Measurements from ENCODE around the gene HPSE2.
"Not testable (repeated sequence)": the region's sequence is repeated elsewhere in the genome, so short reads cannot be mapped to it uniquely, and the experiment has no call there.

The HPSE2 gene

DNA sequence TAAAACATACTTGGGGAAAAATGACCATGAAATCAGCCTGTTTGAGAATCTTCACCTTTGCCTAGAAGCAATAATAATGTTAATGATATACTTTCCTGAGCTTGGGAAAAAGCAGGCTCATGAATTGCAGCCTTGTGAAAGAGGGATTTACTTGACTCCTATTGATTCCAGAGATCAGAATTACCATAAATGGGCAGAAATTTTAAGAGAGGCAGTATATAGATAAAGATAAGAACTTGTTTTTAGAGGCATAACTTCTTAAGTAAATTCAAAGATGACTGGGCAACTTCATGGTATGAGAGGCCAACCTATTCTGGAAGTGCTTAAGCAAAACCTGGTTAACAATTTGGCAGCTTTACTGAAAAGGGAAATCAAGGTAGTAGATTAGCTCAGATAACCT, 225.4 kb downstream of the HPSE2 start:
- no peak for DNase-seq
- intact Hi-C loops (cut with DNase I), result no loop called here

DNA sequence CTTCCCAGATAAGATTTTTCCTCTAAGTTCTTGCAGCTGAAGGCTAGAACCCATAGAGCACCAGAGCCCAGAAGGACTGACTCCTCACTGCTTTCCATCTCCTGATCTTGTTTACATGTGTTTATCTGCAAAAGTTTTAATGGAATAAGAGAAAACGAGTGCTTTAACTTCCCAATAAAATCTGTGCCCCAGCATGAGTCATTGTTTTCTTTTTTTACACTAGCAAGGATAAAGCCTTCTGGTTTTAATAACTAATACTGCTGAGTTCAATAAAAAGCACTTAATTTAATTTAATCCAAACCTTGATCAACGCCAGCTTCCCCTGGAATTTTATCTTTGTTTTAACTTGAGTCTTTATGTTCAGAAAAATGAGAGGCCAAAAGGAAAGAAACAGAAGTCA, 227.6 kb downstream of the HPSE2 start:
- intact Hi-C loops (cut with DNase I), result no loop called here
- DNase-seq, result no peak

DNA sequence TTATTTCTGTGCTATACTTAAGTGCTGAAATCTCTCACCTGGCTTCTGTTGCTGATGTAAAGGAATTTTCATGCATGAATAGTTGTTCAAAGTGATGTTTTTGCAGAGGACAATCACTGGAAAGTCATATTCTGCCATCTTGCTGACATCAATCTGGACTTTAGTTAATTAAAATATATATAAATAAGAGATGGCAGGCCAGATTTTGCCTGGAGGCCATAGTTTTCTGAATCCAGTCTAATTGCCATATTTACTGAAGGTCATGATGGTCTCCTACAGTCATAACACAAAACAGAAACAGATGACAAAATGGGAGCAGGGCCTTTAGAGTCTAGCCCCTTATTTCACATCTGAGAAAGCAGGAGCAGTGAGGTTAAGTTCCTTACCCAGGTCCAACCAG, 228.2 kb downstream of the HPSE2 start:
- intact Hi-C loops (cut with DNase I), result no loop called here
- no peak for DNase-seq

DNA sequence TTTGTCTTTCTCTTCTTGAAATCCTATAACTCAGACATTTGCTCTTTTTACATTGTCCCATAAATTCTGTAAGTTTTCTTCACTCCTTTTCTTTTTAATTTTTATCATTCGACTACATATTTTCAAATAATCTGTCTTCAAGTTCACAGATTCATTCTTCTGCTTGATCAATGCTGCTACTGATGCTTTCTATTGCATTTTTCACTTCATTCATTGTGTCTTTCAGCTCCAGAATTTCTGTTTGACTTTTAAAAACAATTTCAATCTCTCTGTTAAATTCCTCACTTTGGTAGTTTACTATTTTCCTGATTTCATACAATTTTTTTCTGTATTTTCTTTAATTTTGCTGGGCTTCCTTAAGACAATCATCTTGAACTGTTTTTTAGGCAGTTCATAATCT, 230.4 kb downstream of the HPSE2 start:
- intact Hi-C loops (cut with DNase I), result no loop called here
- DNase-seq, result no peak

DNA sequence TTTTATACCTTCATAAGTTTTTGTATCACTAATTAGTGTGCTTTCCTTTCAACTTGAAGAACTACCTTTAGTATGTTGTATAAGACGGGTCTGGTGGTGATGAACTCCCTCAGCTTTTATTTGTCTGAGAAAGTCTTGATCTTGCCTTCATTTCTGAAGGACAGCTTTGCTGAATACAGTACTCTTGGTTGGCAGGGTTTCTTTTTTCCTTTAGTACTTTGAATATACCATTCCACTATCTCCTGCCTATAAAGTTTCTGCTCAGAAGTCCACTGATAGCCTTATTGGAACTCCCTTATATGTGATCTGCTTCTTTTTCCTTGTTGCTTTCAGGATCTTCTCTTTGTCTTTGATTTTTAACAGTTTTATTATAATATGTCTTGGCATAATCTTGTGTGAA, 230.9 kb downstream of the HPSE2 start:
- no peak for DNase-seq
- intact Hi-C loops (cut with DNase I), result no loop called here

DNA sequence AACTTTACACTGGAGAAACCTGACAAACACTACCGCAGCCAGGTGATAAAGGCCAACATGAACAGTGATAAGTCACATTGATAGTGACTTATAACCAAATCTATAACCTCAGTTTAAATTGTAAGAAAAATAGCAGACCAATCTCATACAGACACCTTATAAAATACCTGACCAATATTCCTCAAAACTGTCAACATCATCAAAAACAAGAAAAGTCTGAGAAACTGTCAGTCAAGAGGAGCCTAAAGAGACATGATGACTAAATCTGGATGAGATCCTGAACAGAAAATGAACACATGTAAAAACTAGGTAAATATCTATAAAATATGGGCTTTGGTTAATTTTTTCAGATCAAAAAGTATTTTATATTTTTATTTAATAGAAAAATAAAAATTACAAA, 233.3 kb downstream of the HPSE2 start:
- no peak for DNase-seq
- intact Hi-C loops (cut with DNase I), result no loop called here

DNA sequence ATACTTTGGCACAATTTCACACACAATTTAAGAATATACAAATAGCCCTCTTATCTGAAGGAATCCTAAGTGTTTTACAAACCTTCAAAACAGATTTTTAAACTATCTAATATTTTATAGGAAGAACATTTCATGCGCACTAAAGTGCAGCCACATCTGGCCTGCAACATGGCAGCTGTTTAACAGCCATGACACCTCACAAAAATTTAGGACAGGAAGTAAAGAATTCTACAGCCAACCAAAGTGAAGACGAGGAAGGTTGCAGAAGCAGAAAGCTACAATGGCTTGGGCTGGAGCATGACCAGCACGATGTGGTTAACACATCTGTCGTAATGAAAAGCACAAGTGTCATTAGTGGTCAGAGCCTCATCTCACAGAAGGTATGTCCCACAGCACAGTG, 238.1 kb downstream of the HPSE2 start:
- no peak for DNase-seq
- intact Hi-C loops (cut with DNase I), result no loop called here

DNA sequence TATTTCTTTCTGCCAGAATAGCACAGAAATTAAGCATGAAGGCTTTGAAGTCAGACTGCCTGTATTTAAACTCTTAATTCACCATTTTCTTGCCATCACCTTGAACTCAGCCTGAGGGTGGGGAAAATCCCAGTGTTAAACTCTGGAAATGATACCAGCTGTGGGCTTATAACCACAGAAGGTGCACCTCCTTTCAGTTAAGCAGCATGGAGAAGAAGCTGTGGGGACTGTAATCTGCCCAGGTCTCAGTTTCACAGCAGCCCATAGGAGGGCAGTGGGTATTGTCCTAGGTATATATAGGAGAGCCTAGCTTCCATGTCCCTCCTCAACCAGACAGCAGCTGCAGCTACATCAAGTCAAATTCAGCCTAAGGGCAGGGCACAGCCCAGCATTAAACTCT, 241.6 kb downstream of the HPSE2 start:
- intact Hi-C loops (cut with DNase I), result no loop called here
- no peak for DNase-seq

DNA sequence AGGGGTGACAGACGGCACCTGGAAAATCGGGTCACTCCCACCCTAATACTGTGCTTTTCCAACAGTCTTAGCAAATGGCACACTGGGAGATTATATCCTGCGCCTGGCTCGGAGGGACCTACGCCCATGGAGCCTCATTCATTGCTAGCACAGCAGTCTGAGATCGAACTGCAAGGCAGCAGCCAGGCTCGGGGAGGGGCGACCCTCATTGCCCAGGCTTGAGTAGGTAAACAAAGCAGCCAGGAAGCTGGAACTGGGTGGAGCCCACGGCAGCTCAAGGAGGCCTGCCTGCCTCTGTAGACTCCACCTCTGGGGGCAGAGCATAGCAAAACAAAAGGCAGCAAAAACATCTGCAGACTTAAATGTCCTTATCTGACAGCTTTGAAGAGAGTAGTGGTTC, 251.9 kb downstream of the HPSE2 start:
- intact Hi-C loops (cut with DNase I), result not testable (repeated sequence)
- DNase-seq, result peak in 2 of 10 donors; percentile 66 to 82

DNA sequence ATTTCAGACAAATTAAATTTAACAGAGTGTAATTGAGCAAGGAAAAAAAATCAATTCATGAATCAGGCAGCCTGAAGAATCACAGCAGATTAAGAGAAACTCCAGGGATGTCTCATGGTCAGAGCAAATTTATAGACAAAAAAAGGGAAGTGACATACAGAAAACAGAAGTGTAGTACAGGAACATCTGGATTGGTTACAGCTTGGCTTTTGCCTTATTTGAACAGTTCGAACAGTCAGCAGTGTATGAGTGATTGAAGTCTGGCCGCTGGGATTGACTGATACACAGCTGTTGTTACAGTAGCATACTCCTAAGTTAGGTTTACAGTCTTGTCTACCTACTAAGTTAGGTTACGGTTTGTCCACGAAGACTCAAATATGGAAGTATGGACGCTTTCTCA, 255.3 kb downstream of the HPSE2 start:
- intact Hi-C loops (cut with DNase I), result no loop called here

DNA sequence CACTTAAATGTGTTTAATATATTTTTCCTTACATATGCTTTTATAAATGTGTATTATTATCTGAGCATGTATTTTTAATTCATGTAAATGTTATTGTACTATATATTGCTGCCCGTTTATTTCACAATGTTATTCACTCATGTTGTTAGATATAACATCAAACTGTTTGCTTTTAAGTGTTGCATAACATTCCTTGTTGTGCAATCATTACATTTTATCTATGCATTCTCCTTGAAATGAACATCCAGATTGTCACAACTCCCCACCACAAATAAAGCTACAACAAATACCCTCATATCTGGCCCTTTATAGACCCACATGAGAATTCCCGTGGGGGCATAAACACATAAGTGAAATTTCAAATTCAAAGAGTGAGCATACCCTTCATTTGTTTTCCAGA, 264.2 kb downstream of the HPSE2 start:
- no peak for DNase-seq
- intact Hi-C loops (cut with DNase I), result no loop called here

More for the DNA sequence above, 255.3 kb downstream of the HPSE2 start:
- DNase-seq, result no peak

DNA sequence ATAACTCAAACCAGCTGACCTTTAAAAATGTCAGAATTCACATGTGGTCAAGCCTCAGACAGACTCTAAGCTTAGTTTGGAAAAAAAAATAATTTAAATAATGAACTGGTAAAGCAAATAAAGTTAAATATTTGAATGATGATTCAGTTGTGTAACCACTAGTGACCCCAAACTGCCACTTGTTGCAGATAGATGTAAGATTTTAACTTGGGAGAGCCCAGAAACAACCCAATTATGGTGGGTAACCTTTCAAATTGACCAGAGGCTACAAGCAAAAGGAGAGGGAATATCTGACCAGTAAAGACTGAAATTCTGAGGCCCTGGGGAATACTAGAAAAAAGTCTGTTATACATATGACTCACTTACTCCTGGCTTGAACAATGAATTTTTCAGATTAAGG, 268.1 kb downstream of the HPSE2 start:
- intact Hi-C loops (cut with DNase I), result no loop called here
- DNase-seq, result no peak

DNA sequence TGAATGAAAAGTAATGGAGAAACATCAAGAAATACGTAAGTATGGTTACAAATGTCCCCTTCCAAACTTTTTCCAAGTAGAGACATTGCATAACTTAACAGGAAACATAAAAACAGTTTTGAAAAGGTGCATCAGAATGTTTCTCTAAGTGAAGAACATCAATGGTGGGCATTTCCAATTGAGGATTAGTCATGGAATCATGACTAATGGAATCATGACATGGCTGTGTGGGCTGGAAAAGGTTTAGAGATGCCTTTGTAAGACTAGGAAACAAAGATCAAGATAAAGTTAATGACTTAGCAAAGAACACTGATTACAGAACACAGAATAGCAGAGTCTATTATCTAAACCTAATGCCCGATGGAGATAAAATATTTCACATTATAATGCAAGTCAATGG, 272.0 kb downstream of the HPSE2 start:
- intact Hi-C loops (cut with DNase I), result no loop called here
- no peak for DNase-seq

DNA sequence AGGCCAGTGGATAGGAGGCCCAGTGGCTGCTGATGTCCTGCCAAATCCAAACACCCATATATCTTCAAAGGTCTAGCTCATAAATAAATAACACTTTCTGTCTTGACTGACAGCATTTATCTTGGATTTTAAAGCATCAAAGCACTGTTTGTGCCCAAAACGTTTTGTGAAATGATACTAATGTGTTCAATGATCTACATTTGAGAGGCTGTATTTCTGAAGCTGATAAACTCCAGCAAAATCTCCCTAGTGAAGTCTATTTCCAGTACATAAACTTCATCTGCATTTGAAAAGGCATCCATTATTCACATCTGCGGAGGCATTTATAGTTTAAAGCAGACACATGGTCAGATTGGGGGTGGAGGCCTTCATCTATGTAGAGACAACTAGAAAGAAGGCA, 276.3 kb downstream of the HPSE2 start:
- intact Hi-C loops (cut with DNase I), result no loop called here
- DNase-seq, result no peak

DNA sequence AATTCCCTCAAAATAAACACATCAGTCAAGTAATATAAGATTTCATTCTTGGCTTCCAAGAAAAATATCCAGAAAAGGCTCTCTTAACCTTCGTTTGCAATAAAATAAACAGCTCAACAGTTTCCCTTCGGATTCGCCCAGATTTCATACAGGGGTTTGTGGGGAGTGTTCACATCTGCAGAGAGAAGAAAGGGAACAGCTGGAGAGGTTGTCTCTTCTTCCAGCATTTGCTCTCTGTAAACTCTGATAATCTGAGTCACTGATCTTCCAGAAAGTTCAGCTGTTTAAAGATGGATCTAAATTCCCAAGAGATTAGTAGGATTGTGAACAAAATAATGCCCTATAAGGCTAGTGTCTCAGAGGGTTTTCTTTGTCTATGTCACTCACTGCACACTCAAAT, 277.9 kb downstream of the HPSE2 start:
- intact Hi-C loops (cut with DNase I), result no loop called here
- no peak for DNase-seq

DNA sequence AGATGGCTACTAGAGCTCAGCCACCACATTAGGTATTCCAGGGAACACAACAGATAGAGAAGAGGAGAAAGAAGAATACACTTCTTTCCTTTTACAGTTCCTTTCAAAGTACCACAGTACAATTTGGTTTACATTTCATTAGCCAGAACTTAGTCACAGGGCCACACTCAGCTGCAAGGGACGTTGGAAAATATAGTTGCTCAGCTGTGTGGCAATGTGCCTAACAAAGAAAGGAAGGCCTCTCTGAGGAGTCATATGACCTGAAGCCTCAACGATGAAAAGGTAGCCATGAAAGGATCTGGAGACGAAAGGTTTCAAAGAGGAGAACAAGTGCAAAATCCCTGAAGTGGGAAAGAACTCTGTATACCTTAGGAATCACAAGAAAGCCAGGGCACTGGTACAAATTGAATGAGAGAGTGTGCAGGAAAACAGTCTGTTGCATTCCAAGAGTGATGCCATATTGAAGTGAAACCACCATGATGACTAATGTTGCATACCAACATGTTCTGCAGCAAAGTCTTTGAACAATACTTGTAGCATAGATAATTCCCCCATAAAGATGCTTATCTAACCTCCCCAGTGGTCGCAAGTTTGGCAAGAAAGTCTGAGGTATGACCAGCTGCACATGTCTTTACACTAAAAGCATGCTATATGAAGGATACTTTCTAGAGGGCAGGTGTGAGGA, 278.9 kb downstream of the HPSE2 start:
- intact Hi-C loops (cut with DNase I), result no loop called here
- DNase-seq, result no peak

DNA sequence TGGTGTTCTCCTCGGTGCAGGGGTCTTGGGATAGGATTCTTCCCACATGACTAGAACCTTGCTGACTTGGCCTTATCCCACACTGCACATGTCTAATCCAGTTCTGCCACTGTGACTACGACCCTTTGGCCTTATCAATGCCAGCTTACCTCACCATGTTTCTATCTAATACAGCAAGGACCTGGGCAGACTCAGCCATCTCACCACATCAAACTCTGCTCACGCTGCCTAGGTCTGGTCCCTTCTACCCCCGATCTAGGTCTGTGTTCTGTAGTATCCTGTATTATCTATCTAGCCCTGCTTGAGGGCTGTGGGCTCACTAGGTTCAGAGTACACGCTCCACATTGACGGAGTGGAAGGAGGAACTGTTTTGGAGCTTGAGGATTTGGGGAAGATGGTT, 282.4 kb downstream of the HPSE2 start:
- DNase-seq, result no peak
- intact Hi-C loops (cut with DNase I), result no loop called here

DNA sequence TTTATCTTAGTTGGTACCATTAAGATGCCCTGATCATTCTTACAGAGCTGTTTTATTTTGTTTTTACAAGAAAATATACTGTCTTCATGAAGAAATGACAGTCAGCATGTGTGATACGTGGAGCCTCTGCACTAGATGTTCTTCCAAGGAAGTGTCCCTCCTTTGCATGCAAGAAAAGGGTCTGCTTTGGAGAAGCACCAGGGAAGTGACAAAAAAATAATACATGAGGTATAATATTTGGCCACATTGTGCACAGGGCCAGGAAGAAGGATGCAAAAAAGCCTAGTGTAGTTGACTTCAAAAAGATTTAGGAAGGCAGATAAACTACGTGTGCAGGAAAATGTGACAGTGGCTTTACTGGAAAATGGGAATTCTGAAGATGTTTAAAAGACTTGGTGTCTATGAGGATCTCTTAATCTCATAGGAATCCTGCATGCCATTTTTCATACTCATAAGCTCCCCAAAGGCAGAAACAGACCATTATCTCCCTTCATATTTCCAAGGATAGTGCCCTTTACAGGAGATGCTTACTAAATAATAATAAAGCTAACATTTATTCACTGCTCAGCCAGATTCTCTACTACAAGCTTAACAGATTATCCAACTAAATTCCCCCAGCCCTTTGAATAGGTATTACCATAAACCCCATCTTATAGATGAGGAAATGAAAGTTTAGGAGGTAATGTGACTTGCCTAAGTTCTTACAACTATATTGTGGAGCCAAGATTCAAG, 284.2 kb downstream of the HPSE2 start:
- no peak for DNase-seq
- intact Hi-C loops (cut with DNase I), result no loop called here

DNA sequence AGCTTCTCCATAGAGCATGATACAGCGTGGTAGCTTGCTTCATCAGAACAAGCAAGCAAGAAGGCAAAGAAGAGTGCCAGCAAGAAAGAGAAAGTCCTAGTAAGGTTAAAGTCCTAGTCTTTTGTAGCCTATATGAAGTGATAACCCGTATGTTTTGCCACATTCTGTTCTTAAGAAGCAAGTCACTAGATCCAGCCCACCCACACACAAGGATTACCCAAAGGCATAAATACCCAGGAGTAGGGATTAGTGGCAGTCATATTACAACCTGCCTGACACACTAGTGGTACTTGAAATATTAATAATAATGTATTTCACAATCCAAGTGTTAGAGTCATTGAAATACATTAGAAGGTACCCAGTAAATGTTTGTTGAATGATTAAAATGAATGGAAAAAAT, 285.5 kb downstream of the HPSE2 start:
- intact Hi-C loops (cut with DNase I), result no loop called here
- DNase-seq, result no peak

DNA sequence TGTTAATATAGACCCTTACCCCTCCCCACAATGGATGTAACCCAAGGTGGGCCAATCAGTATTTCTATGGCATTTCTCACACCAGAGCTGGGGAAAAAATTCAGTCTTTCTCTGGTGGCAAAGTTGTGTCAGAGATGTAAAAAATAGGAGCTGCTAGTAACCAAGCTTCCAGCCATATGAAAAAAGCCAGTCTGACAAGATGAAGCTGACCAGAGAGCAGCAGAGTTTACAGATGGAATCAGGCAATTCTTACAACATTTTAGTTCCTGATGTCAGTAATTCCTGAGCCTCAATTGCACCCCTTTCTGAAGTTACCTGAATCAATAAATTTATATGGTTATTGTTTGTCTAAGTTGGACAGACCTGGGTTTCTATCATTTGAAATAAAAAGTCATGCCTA, 286.3 kb downstream of the HPSE2 start:
- DNase-seq, result no peak
- intact Hi-C loops (cut with DNase I), result no loop called here

DNA sequence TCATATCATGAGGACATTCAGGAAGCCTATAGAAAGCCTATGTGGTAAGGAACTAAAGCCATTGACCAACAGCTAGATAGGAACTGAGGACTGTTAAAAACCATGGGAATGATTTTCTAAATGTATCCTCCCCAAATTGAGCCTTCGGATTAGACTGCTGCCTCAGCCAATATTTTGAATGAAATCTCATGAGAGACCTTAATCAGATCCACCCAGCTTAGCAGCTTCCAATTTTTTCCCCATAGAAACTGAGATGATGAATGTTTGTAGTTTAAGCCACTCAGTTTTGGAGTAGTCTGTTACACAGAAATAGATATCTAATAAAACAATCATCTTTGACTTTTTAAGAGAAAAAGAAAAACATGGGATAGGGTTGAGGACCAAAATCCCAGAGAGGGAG, 292.0 kb downstream of the HPSE2 start:
- no peak for DNase-seq
- intact Hi-C loops (cut with DNase I), result no loop called here

DNA sequence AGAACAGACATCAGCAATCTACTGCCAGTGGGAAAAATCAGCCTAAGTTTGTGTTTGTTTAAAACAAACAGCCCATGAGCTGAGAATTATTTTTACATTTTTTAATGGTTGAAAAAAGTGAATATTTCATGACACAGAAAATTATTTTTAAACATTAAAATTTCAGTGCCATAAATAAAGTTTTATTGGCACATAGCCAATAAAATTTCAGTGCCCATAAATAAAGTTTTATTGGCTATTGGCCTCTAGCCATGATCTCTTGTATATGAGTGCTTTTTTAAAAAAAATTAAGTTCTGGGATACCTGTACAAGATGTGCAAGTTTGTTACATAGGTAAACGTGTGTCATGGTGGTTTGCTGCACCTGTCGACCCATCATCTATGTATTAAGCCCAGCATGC, 305.9 kb downstream of the HPSE2 start:
- intact Hi-C loops (cut with DNase I), result no loop called here
- DNase-seq, result no peak

DNA sequence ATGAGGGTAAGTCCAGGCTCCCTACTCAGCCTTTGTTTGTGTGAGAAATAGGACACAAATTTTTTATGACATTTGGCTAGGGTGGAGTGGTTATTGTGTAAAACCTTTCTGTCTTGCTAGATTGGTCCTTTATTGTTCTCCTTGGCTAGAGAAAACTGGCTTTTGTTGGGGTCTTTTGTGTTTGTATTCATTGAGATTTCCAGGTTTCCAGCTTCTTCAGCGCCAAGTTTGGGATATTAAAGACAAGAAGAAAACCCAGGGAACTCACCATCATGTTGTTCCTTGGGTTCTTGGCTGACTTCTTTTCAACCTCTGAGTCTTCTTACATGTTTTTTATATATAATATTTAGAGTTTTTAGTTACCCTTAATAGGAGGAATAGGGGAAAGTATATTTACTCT, 310.0 kb downstream of the HPSE2 start:
- intact Hi-C loops (cut with DNase I), result no loop called here
- no peak for DNase-seq
